WI38 (cell line): ENCODE measurements around the gene TBX19.

ENCODE experiments used
- H3K4me3 ChIP-seq: 2 replicates; pipeline ENCODE4 v1.5.1; 2011; ENCODE audit warnings: low read depth, mild to moderate bottlenecking, control low read depth, low read length
- CTCF ChIP-seq: IDR thresholded peaks from 2 replicates; pipeline ENCODE4 v1.5.1; 2012; ENCODE audit warnings: low read depth, mild to moderate bottlenecking, control low read depth, low read length

Gene TBX19

GRCh38 chr1:168319691-168320090 lies 39.0 kb downstream of the TBX19 start:
- H3K4me3 ChIP-seq = no peak overlapping the region
- no peak for TF ChIP-seq CTCF

- TF ChIP-seq CTCF = no peak
- H3K4me3 ChIP-seq = no peak overlapping the region
Observed at GRCh38 chr1:168320149-168320548, 39.5 kb downstream of the TBX19 start.

GRCh38 chr1:168320800-168321450 lies 40.2 kb downstream of the TBX19 start:
- H3K4me3 ChIP-seq = no peak overlapping the region
- no peak for TF ChIP-seq CTCF

- TF ChIP-seq CTCF = no peak
- H3K4me3 ChIP-seq = no peak overlapping the region
Observed at GRCh38 chr1:168321945-168322344, 41.3 kb downstream of the TBX19 start.

GRCh38 chr1:168324745-168325425 lies 44.2 kb downstream of the TBX19 start:
- no peak for TF ChIP-seq CTCF
- no peak overlapping the region for H3K4me3 ChIP-seq

GRCh38 chr1:168328731-168329364 lies 48.2 kb downstream of the TBX19 start:
- no peak for TF ChIP-seq CTCF

GRCh38 chr1:168330285-168330684 lies 49.6 kb downstream of the TBX19 start:
- no peak for TF ChIP-seq CTCF
- no peak overlapping the region for H3K4me3 ChIP-seq

More at GRCh38 chr1:168328731-168329364, 48.2 kb downstream of the TBX19 start:
- H3K4me3 ChIP-seq = no peak overlapping the region
